ENCODE results near the gene VEGFC. TPM values are rescaled to one million over a fixed set of nuclear protein-coding genes. Genes with fewer than 3 reads are reported as not detected.

VEGFC gene
- total RNA-seq, 1 experiment from 2014 or later: 8.7 TPM

DNA sequence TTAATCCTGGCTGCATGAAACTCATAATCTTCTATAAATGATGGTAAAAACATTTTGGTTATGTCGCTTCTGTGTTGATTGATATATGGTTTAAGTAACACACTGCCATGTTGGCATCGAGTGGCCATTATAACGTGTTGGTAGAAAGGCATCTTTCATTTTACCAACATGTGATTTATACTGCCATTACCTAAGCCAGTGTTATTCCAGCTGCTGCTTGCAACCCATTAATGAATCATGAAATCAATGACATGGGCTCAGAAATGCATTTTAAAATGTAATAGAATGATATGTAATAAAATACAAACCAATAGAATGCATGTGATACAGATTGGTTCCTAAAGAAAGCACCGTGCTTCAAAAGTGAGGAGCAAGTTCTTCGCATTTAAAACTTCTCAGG lies 102.0 kb downstream of the VEGFC start:
- H3K9me3 ChIP-seq (ENCODE audit: insufficient read depth, low read depth): no peaks in the 10 kb centered on the region
- H3K79me2 ChIP-seq (ENCODE audit: low read depth): no peaks in the 10 kb centered on the region
- H3K27me3 ChIP-seq (ENCODE audit: insufficient read depth, low read depth): no peaks in the 10 kb centered on the region
- POLR2A ChIA-PET (ENCODE audit: unreplicated experiment): no interaction called here
- no peaks in the 10 kb centered on the region for H3K4me1 ChIP-seq (replicated peaks; ENCODE audit: insufficient read depth)
- no peak for DNase-seq
- H3F3A ChIP-seq (ENCODE audit: insufficient read depth, low read depth): no peaks in the 10 kb centered on the region
- TF ChIP-seq EZH2 (IDR thresholded peaks at IDR 0.05; ENCODE audit: low read depth): no peak
- TF ChIP-seq, protein P1, sequence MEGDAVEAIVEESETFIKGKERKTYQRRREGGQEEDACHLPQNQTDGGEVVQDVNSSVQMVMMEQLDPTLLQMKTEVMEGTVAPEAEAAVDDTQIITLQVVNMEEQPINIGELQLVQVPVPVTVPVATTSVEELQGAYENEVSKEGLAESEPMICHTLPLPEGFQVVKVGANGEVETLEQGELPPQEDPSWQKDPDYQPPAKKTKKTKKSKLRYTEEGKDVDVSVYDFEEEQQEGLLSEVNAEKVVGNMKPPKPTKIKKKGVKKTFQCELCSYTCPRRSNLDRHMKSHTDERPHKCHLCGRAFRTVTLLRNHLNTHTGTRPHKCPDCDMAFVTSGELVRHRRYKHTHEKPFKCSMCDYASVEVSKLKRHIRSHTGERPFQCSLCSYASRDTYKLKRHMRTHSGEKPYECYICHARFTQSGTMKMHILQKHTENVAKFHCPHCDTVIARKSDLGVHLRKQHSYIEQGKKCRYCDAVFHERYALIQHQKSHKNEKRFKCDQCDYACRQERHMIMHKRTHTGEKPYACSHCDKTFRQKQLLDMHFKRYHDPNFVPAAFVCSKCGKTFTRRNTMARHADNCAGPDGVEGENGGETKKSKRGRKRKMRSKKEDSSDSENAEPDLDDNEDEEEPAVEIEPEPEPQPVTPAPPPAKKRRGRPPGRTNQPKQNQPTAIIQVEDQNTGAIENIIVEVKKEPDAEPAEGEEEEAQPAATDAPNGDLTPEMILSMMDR (conservative IDR thresholded peaks at IDR 0.05): no peak
- H4K20me1 ChIP-seq (ENCODE audit: insufficient read depth): no peaks in the 10 kb centered on the region
- H3K4me2 ChIP-seq: no peak overlapping the region
- CTCF ChIA-PET: no interaction called here
- no peaks in the 10 kb centered on the region for H3K36me3 ChIP-seq (ENCODE audit: low read depth)
- intact Hi-C loops (cut with micrococcal nuclease; ENCODE audit: unreplicated experiment): no loop called here
- H3K4me3 ChIP-seq: no peak overlapping the region
- H3K27ac ChIP-seq: no peak overlapping the region
- no peak overlapping the region for H2AFZ ChIP-seq
- BruUV-seq (replicated peaks): no TSS peak
- H3K9me2 ChIP-seq (ENCODE audit: insufficient read depth): no peaks in the 10 kb centered on the region

DNA sequence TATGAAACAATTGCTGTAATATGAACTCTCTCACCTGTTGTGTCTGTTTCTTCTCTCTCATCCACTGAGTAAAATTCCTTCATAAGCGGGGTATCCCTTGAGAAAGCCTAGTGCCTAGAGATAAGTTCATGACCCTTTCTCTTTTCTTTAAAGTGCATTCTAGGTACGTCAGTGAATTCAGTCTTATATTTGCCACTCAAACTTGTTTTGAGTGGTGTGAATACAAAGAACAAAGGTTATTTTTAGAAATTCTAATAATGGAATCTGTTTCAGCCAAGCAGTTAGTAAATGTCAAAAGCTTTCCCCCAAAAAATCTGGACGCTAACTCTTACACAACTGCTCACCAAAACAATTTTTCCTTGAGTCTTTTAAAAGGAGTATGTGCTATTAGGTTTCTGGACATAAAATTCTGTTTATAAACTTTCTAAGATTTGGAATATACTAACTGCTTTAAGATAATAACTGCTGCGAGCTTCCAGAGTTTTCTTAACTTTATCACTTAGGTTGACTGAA lies 112.0 kb downstream of the VEGFC start:
- TF ChIP-seq EZH2 (IDR thresholded peaks at IDR 0.05; ENCODE audit: low read depth): no peak
- TF ChIP-seq, protein P1 (conservative IDR thresholded peaks at IDR 0.05): no peak
- H4K20me1 ChIP-seq (ENCODE audit: insufficient read depth): no peaks in the 10 kb centered on the region
- H3K4me1 ChIP-seq (replicated peaks; ENCODE audit: insufficient read depth): no peaks in the 10 kb centered on the region
- no peaks in the 10 kb centered on the region for H3K79me2 ChIP-seq (ENCODE audit: low read depth)
- no peak for DNase-seq
- H3K36me3 ChIP-seq (ENCODE audit: low read depth): no peaks in the 10 kb centered on the region
- H3K27me3 ChIP-seq (ENCODE audit: insufficient read depth, low read depth): no peaks in the 10 kb centered on the region
- H3K4me3 ChIP-seq: no peak overlapping the region
- no peaks in the 10 kb centered on the region for H3K9me2 ChIP-seq (ENCODE audit: insufficient read depth)
- intact Hi-C loops (cut with micrococcal nuclease; ENCODE audit: unreplicated experiment): no loop called here
- H3F3A ChIP-seq (ENCODE audit: insufficient read depth, low read depth): no peaks in the 10 kb centered on the region
- POLR2A ChIA-PET (ENCODE audit: unreplicated experiment): no interaction called here
- H2AFZ ChIP-seq: no peak overlapping the region
- no peak overlapping the region for H3K4me2 ChIP-seq
- H3K9me3 ChIP-seq (ENCODE audit: insufficient read depth, low read depth): no peaks in the 10 kb centered on the region
- CTCF ChIA-PET: no interaction called here
- H3K27ac ChIP-seq: no peak overlapping the region
- no TSS peak for BruUV-seq (replicated peaks)

DNA sequence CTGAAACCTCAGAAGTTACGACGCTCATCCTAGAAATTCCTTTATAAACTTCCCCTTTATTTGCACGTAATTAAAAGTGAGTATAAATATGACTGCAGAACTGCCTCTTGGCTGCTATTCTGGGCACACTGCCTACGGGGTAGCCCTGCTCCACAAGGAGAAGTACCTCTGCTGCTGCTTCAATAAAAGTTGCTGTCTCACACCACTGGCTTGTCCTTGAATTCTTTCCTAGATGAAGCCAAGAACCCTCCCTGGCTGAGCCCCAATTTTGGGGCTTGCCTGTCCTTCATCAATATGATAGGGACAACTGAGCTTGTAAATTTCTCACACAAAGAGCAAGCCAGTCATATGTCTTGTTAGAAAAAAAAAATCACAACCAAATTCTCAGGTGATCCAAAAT lies 115.8 kb downstream of the VEGFC start:
- Histone ChIP-seq H3K4me3 (no peak overlapping the region), H3F3A (ENCODE audit: insufficient read depth, low read depth) (no peaks in the 10 kb centered on the region), H2AFZ (no peak overlapping the region), H3K9me2 (ENCODE audit: insufficient read depth) (no peaks in the 10 kb centered on the region), H3K36me3 (ENCODE audit: low read depth) (no peaks in the 10 kb centered on the region), H3K9me3 (ENCODE audit: insufficient read depth, low read depth) (no peaks in the 10 kb centered on the region), H3K79me2 (ENCODE audit: low read depth) (no peaks in the 10 kb centered on the region), H3K27me3 (ENCODE audit: insufficient read depth, low read depth) (no peaks in the 10 kb centered on the region), H3K27ac (no peak overlapping the region), H3K4me1 (replicated peaks; ENCODE audit: insufficient read depth) (no peaks in the 10 kb centered on the region), H4K20me1 (ENCODE audit: insufficient read depth) (no peaks in the 10 kb centered on the region), H3K4me2 (no peak overlapping the region)
- ChIA-PET POLR2A (ENCODE audit: unreplicated experiment) (no interaction called here), CTCF (no interaction called here)
- BruUV-seq (replicated peaks): no TSS peak
- no peak for DNase-seq
- TF ChIP-seq, protein P1 (conservative IDR thresholded peaks at IDR 0.05): no peak
- TF ChIP-seq EZH2 (IDR thresholded peaks at IDR 0.05; ENCODE audit: low read depth): no peak
- intact Hi-C loops (cut with micrococcal nuclease; ENCODE audit: unreplicated experiment): no loop called here
